ENCODE data around the gene CLEC3B. TPM values are rescaled to one million over a fixed set of nuclear protein-coding genes. Genes with fewer than 3 reads are reported as not detected.

Gene CLEC3B
- total RNA-seq, 6 donors from 2014 or later: 6.3 to 332 (median 140) TPM

DNA sequence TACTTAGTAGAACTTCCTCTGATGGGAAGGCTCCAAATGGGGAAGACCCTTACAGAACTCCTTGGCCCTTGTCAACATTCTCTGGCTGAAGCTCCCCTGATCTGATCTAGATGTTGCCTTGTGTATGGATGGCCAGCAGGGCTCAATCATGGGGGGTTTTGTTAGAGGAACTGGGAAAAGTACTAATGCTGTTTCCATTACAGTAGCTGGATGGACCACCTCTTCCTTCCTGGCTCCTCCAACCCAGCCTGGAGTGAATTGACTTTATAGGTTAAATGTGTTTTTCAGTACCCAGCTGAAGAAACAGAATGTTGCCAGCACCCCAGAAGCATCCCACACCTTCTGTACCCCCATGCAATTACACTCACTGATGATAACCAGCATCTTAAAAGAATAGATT, 22.7 kb upstream of the CLEC3B start:
- no peaks in the 10 kb centered on the region for H3K27me3 ChIP-seq
- H3K4me3 ChIP-seq: no peak overlapping the region
- ATAC-seq (ENCODE audit: low FRiP score in 2 of 2) (no peak), DNase-seq (no peak)
- H3K27ac ChIP-seq: no peak overlapping the region
- peaks cover 3 to 70% (median 17%) of the 10 kb centered on the region in 4 donors for H3K36me3 ChIP-seq
- peaks cover 0 to 7% (median 0%) of the 10 kb centered on the region in 4 donors for H3K4me1 ChIP-seq
- no peak for TF ChIP-seq POLR2A (IDR thresholded peaks at IDR 0.05)
- TF ChIP-seq, protein P1, sequence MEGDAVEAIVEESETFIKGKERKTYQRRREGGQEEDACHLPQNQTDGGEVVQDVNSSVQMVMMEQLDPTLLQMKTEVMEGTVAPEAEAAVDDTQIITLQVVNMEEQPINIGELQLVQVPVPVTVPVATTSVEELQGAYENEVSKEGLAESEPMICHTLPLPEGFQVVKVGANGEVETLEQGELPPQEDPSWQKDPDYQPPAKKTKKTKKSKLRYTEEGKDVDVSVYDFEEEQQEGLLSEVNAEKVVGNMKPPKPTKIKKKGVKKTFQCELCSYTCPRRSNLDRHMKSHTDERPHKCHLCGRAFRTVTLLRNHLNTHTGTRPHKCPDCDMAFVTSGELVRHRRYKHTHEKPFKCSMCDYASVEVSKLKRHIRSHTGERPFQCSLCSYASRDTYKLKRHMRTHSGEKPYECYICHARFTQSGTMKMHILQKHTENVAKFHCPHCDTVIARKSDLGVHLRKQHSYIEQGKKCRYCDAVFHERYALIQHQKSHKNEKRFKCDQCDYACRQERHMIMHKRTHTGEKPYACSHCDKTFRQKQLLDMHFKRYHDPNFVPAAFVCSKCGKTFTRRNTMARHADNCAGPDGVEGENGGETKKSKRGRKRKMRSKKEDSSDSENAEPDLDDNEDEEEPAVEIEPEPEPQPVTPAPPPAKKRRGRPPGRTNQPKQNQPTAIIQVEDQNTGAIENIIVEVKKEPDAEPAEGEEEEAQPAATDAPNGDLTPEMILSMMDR (IDR thresholded peaks at IDR 0.05): no peak
- no peak for TF ChIP-seq POLR2AphosphoS5 (IDR thresholded peaks at IDR 0.05)
- TF ChIP-seq EP300 (IDR thresholded peaks at IDR 0.05): no peak
- no peaks in the 10 kb centered on the region for H3K9me3 ChIP-seq

DNA sequence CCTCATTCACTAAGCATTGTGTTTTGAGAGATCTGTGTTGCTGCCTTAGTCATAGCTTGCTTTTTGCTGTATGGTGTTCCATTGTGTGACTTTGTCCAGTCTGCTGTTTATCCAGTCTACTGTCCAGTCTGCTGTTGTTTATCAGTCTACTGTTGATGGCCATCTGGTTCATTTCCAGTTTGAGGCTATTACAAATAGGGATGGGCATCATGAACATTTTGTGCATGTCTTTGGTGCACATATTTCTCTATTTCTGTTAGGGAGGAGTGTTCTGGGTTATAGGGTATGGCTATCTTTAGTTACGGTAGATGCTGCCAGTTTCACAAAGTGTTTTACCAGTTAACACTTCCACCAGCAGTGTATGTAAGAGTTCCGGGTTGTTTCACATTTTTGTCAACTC, 22.2 kb upstream of the CLEC3B start:
- TF ChIP-seq EP300 (IDR thresholded peaks at IDR 0.05) (peak in 1 of 4 donors; percentile 78), POLR2AphosphoS5 (IDR thresholded peaks at IDR 0.05) (peak in 1 of 2 donors; percentile 31), POLR2A (IDR thresholded peaks at IDR 0.05) (no peak)
- TF ChIP-seq, protein P1 (IDR thresholded peaks at IDR 0.05): no peak
- H3K4me3 ChIP-seq: no peak overlapping the region
- WGBS, 2 donors: 91 to 98% methylated on average over 2 of the region's 2 CpGs
- ATAC-seq (ENCODE audit: low FRiP score in 2 of 2) (no peak), DNase-seq (no peak)
- no peaks in the 10 kb centered on the region for H3K9me3 ChIP-seq
- H3K4me1 ChIP-seq: peaks cover 0 to 7% (median 0%) of the 10 kb centered on the region in 4 donors
- H3K27ac ChIP-seq: no peak overlapping the region
- no peaks in the 10 kb centered on the region for H3K27me3 ChIP-seq
- peaks cover 3 to 68% (median 16%) of the 10 kb centered on the region in 4 donors for H3K36me3 ChIP-seq

DNA sequence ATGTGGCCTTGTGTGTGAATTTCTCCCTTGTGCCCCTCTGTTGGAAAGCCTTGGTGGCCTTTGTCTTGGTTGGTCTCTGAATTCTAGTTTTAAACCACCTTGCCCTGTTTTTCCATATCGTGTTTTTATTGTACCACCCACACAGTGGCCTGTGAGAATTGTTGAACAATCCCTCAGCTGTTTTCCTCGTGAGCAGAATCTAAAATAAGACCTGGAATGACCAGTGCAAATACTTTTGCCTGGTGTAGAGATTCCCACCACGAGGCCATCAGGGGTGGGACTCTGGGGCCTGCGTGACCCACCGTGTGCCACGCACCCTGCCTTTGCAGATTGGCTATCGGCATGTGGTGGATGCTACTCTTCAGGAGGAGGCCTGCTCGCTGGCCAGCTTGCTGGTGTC, 19.0 kb upstream of the CLEC3B start:
- DNase-seq (peak in 1 of 2 donors; percentile 46), ATAC-seq (ENCODE audit: low FRiP score in 2 of 2) (no peak)
- Histone ChIP-seq H3K36me3 (peaks cover 3 to 41% (median 9%) of the 10 kb centered on the region in 4 donors), H3K27ac (peak overlapping the region; percentile 17 to 90 (median 26)), H3K4me3 (no peak overlapping the region), H3K9me3 (no peaks in the 10 kb centered on the region), H3K27me3 (no peaks in the 10 kb centered on the region), H3K4me1 (peaks cover 20 to 24% (median 22%) of the 10 kb centered on the region in 4 donors)
- no peak for TF ChIP-seq EP300 (IDR thresholded peaks at IDR 0.05)
- TF ChIP-seq, protein P1 (IDR thresholded peaks at IDR 0.05): no peak
- no peak for TF ChIP-seq POLR2A (IDR thresholded peaks at IDR 0.05)
- 92 to 95% methylated on average over 7 to 8 of the region's 8 CpGs for WGBS, 2 donors

DNA sequence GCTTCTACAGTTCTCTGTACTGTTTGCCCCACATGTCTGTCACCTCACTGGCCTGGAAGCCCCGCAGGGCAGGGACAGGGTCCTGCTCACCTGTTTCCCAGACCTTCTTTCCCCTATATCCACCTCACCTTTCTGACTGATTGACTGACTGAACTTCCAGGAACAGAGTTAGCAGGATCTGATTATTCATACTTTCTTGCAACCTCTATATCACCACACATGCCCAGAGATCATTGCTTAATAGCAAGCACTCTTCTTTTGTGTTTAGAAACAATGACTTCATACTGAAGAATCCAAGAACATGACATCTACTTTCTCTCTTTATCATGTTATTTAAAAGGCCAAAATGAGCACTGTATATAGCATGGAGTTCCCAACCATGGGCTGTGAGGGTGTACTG, 18.0 kb upstream of the CLEC3B start:
- DNase-seq: no peak
- Histone ChIP-seq H3K4me3 (no peak overlapping the region), H3K36me3 (peaks cover 0 to 46% (median 6%) of the 10 kb centered on the region in 4 donors), H3K9me3 (no peaks in the 10 kb centered on the region), H3K27me3 (no peaks in the 10 kb centered on the region), H3K4me1 (peaks cover 30 to 34% (median 32%) of the 10 kb centered on the region in 4 donors), H3K27ac (peak overlapping the region; percentile 17 to 90 (median 33))
- ATAC-seq (ENCODE audit: low FRiP score in 2 of 2): no peak
- no peak for TF ChIP-seq POLR2AphosphoS5 (IDR thresholded peaks at IDR 0.05)
- no peak for TF ChIP-seq EP300 (IDR thresholded peaks at IDR 0.05)
- no peak for TF ChIP-seq POLR2A (IDR thresholded peaks at IDR 0.05)
- TF ChIP-seq, protein P1 (IDR thresholded peaks at IDR 0.05): no peak
- 100% methylated on average over 1 of the region's 1 CpG for WGBS, 2 donors

DNA sequence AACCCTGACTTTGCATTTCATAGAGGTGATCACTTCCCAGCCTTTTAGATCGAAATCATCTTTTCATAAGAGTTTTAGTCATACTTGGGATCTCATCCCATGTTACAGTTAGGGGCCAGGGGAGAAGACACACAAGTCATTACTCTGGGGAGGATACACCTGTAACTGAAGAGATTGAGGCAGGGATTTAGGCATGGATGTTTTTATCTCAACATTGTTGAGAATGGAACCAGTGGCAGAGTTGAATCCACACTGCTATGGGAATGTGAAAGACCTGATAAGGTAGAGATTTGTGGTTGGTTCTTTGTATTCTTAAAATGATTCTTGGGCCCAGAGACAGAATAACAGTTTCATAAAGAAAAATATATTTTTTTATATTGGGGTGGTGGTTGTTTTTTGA, 16.2 kb upstream of the CLEC3B start:
- 94 to 100% methylated on average over 1 of the region's 1 CpG for WGBS, 2 donors
- H3K9me3 ChIP-seq: no peaks in the 10 kb centered on the region
- peak overlapping the region in 2 of 4 donors; percentile 80 to 90 for H3K27ac ChIP-seq
- no peak overlapping the region for H3K4me3 ChIP-seq
- TF ChIP-seq EP300 (IDR thresholded peaks at IDR 0.05) (no peak), POLR2A (IDR thresholded peaks at IDR 0.05) (no peak), POLR2AphosphoS5 (IDR thresholded peaks at IDR 0.05) (no peak)
- TF ChIP-seq, protein P1 (IDR thresholded peaks at IDR 0.05): no peak
- H3K4me1 ChIP-seq: peaks cover 33 to 40% (median 36%) of the 10 kb centered on the region in 4 donors
- no peak for ATAC-seq (ENCODE audit: low FRiP score in 2 of 2)
- H3K36me3 ChIP-seq: peaks cover 0 to 43% (median 5%) of the 10 kb centered on the region in 4 donors
- no peak for DNase-seq
- H3K27me3 ChIP-seq: no peaks in the 10 kb centered on the region
